Osteocyte (in vitro differentiated cells): ENCODE measurements around the gene C14orf39. TPM values are rescaled to one million over a fixed set of nuclear protein-coding genes. Genes with fewer than 3 reads are reported as not detected.
"Not testable (repeated sequence)": the region's sequence is repeated elsewhere in the genome, so short reads cannot be mapped to it uniquely, and the experiment has no call there.

Source experiments
- DNase-seq: peaks from one replicate; pipeline ENCODE4 v3.0.0; 2021; ENCODE audit warnings: mixed read lengths; ENCODE audit not compliant: unreplicated experiment; ENCODE audit errors: extremely low spot score
- H3K27ac Mint-ChIP-seq: one replicate; pipeline ENCODE4 v1.8.0; 2021; ENCODE audit warnings: mild to moderate bottlenecking, mixed read lengths; ENCODE audit not compliant: unreplicated experiment
- H3K27me3 Mint-ChIP-seq: one replicate; pipeline ENCODE4 v1.8.0; 2021; ENCODE audit warnings: mixed read lengths; ENCODE audit not compliant: unreplicated experiment
- H3K36me3 Mint-ChIP-seq: one replicate; pipeline ENCODE4 v1.8.0; 2021; ENCODE audit warnings: mixed read lengths; ENCODE audit not compliant: unreplicated experiment
- H3K4me1 Mint-ChIP-seq: one replicate; pipeline ENCODE4 v1.8.0; 2021; ENCODE audit warnings: mixed read lengths; ENCODE audit not compliant: unreplicated experiment
- H3K4me3 Mint-ChIP-seq: one replicate; pipeline ENCODE4 v1.8.0; 2021; ENCODE audit warnings: mild to moderate bottlenecking, moderate library complexity, mixed read lengths; ENCODE audit not compliant: unreplicated experiment
- H3K9me3 Mint-ChIP-seq: one replicate; pipeline ENCODE4 v1.8.0; 2021; ENCODE audit warnings: mixed read lengths; ENCODE audit not compliant: unreplicated experiment
- total RNA-seq: library from RNA; stranded (reverse); gene quantifications from 2 replicates; pipeline ENCODE4 v1.2.1, GENCODE V29; 2021
- TF ChIP-seq, protein P1 (sequence below): fragments of 200-600 bp; sonication (generic); IDR thresholded peaks from 2 replicates; pipeline ENCODE4 v1.5.0; 2021; ENCODE audit warnings: antibody characterized with exemption, mild to moderate bottlenecking, moderate library complexity

C14orf39 gene
- total RNA-seq, 1 donor from 2014 or later = 1.1 TPM

DNA sequence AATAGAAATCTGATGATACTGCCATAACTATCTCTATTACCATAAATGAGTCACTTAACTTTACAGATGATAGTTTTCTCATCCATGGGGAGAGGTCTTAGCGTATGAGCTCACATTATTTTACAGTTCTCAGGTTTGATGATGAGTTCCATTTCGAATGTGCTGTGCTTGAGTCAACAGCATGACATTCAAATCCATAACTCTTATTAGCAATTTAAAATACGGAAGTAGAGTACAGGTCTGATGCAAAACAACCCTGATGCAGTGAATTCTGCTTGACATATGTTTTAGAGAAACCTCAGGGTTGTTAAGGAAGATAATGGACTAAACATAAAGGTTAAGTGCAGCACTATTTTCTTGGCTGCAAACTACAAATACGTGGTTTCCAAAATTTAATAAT, 30.0 kb downstream of the C14orf39 start:
- Mint-ChIP-seq H3K36me3 (no peaks in the 10 kb centered on the region), H3K27ac (no peak overlapping the region), H3K27me3 (peaks cover 49% of the 10 kb centered on the region), H3K4me1 (no peaks in the 10 kb centered on the region), H3K9me3 (no peaks in the 10 kb centered on the region), H3K4me3 (no peak overlapping the region)
- TF ChIP-seq, protein P1, sequence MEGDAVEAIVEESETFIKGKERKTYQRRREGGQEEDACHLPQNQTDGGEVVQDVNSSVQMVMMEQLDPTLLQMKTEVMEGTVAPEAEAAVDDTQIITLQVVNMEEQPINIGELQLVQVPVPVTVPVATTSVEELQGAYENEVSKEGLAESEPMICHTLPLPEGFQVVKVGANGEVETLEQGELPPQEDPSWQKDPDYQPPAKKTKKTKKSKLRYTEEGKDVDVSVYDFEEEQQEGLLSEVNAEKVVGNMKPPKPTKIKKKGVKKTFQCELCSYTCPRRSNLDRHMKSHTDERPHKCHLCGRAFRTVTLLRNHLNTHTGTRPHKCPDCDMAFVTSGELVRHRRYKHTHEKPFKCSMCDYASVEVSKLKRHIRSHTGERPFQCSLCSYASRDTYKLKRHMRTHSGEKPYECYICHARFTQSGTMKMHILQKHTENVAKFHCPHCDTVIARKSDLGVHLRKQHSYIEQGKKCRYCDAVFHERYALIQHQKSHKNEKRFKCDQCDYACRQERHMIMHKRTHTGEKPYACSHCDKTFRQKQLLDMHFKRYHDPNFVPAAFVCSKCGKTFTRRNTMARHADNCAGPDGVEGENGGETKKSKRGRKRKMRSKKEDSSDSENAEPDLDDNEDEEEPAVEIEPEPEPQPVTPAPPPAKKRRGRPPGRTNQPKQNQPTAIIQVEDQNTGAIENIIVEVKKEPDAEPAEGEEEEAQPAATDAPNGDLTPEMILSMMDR = no peak
- no peak for DNase-seq

DNA sequence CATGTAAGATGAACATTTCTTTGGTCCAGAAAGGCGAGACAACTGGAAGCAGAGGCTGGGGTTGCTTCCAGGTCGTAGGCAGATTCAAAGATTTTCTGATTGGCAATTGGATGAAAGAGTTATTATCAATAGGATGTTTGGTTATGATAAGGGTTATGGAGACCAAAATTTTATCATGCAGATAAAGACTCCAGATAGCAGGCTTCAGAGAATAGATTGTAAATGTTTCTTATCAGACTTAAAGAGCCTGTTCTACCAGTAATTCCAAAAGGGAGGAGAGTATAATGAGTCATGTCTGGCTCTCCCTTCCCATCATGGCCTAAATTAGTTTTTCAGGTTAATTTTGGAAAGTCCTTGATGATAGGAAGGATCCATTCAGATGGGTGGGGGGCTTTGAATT, 55.6 kb downstream of the C14orf39 start:
- DNase-seq = no peak
- H3K27me3 Mint-ChIP-seq = peaks cover under 1% of the 10 kb centered on the region
- H3K36me3 Mint-ChIP-seq = no peaks in the 10 kb centered on the region
- TF ChIP-seq, protein P1 = no peak
- H3K4me1 Mint-ChIP-seq = no peaks in the 10 kb centered on the region
- no peak overlapping the region for H3K27ac Mint-ChIP-seq
- H3K9me3 Mint-ChIP-seq = peaks cover 22% of the 10 kb centered on the region
- no peak overlapping the region for H3K4me3 Mint-ChIP-seq

GRCh38 chr14:60420050-60420449, 65.8 kb downstream of the C14orf39 start:
- no peak overlapping the region for H3K4me3 Mint-ChIP-seq
- TF ChIP-seq, protein P1 = no peak
- DNase-seq = no peak
- H3K9me3 Mint-ChIP-seq = peaks cover 9% of the 10 kb centered on the region
- no peak overlapping the region for H3K27ac Mint-ChIP-seq
- H3K27me3 Mint-ChIP-seq = peaks cover 2% of the 10 kb centered on the region
- no peaks in the 10 kb centered on the region for H3K36me3 Mint-ChIP-seq
- H3K4me1 Mint-ChIP-seq = no peaks in the 10 kb centered on the region

DNA sequence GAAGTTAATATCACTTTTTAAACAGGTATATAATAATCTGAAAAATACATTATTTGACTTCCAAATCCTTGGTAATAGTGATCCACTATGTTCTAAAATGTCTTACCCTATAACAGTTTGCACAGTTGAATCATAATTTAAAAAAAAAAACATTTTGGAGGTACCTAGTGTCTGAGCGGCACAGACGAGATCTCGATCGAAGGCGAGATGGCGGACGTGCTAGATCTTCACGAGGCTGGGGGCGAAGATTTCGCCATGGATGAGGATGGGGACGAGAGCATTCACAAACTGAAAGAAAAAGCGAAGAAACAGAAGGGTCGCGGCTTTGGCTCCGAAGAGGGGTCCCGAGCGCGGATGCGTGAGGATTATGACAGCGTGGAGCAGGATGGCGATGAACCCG, 88.3 kb downstream of the C14orf39 start:
- H3K4me3 Mint-ChIP-seq, H3K4me1 Mint-ChIP-seq: not testable (repeated sequence)

DNA sequence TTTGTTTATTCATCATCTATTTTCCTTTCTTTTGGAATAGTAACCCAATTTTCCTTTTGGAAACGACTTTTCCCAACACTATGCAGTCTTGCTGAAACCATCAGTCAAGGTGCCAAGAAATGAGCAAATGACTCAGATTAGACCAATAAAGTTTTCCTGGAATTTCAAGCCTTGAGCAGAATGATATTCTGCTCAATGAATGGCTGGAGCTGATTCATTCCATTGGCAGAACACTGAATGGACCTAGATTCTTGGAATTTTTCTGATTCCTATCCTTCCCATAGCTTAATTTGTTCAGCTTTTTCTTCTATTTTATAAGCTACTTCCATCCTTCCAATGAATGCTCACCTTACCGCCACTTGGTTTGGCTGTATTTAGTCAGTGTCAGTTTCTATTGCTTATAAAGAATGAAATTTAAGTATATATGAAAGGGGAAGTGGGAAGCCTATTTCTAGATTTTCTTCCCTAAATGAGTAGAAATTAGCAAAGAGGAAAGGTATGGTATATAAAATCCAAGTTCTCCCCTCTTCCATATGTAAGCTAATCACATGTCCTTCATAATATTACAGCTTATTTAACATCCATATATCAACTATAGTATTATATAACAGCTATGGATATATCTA, 89.0 kb downstream of the C14orf39 start:
- peaks cover 25% of the 10 kb centered on the region for H3K9me3 Mint-ChIP-seq
- TF ChIP-seq, protein P1 = no peak
- H3K4me3 Mint-ChIP-seq = no peak overlapping the region
- no peak for DNase-seq
- no peak overlapping the region for H3K27ac Mint-ChIP-seq
- H3K4me1 Mint-ChIP-seq = no peaks in the 10 kb centered on the region
- peaks cover 6% of the 10 kb centered on the region for H3K36me3 Mint-ChIP-seq
- peaks cover 19% of the 10 kb centered on the region for H3K27me3 Mint-ChIP-seq

More for the DNA sequence above, 88.3 kb downstream of the C14orf39 start:
- H3K36me3 Mint-ChIP-seq, DNase-seq, H3K27ac Mint-ChIP-seq: not testable (repeated sequence)
- H3K27me3 Mint-ChIP-seq = peaks cover 19% of the 10 kb centered on the region
- H3K9me3 Mint-ChIP-seq = peaks cover 25% of the 10 kb centered on the region

Other genes with a start within 250 kb of the C14orf39 start
- gene PPM1A, start 236.8 kb downstream of the C14orf39 start, total RNA-seq = 44.5 and 45.2 TPM in 2 replicates
- gene SIX6, start 23.1 kb upstream of the C14orf39 start, total RNA-seq = not detected in 2 replicates
- gene SIX1, start 163.4 kb upstream of the C14orf39 start, total RNA-seq = 339 and 340 TPM in 2 replicates
- gene SIX4, start 238.3 kb upstream of the C14orf39 start, total RNA-seq = 80.0 and 80.1 TPM in 2 replicates
- gene MNAT1, start 248.7 kb upstream of the C14orf39 start, total RNA-seq = 57.5 and 59.9 TPM in 2 replicates